Occipital lobe (tissue), 2 donors: ENCODE results near the gene C19orf73. TPM values are rescaled to one million over a fixed set of nuclear protein-coding genes. Genes with fewer than 3 reads are reported as not detected.
"Not testable (repeated sequence)": the region's sequence is repeated elsewhere in the genome, so short reads cannot be mapped to it uniquely, and the experiment has no call there.

Experiments
- DNase-seq: peaks from one replicate; lab custom pipeline; 2025; lab: John Stamatoyannopoulos, UW
- total RNA-seq: library from RNA; depleted of rRNA; stranded (reverse); fragments of >200 nt; gene quantifications from one replicate; pipeline ENCODE4 v1.2.3, GENCODE V29; 2014

Gene C19orf73
- total RNA-seq, 1 donor from 2014 or later = 0.47 TPM

- peak; percentile 80 for DNase-seq
Observed at GRCh38 chr19:49148784-49149651, 30.1 kb upstream of the C19orf73 start.

- DNase-seq = no peak
Observed at GRCh38 chr19:49148044-49148682, 29.2 kb upstream of the C19orf73 start.

- not testable (repeated sequence) for DNase-seq
Observed at GRCh38 chr19:49146408-49146770, 27.4 kb upstream of the C19orf73 start.

GRCh38 chr19:49145573-49146407 is 26.8 kb upstream of the C19orf73 start:
- peak; percentile 41 for DNase-seq

- DNase-seq = peak; percentile 84
Observed at GRCh38 chr19:49142866-49143335, 24.0 kb upstream of the C19orf73 start.

- DNase-seq = no peak
Observed at GRCh38 chr19:49141352-49141751, 22.4 kb upstream of the C19orf73 start.

- DNase-seq = no peak
Observed at GRCh38 chr19:49140951-49141350, 22.0 kb upstream of the C19orf73 start.

GRCh38 chr19:49136771-49137171 is 17.8 kb upstream of the C19orf73 start:
- DNase-seq = no peak

- DNase-seq = no peak
Observed at GRCh38 chr19:49135686-49136085, 16.7 kb upstream of the C19orf73 start.

- DNase-seq = no peak
Observed at GRCh38 chr19:49133621-49134454, 14.9 kb upstream of the C19orf73 start.

- DNase-seq = no peak
Observed at GRCh38 chr19:49132974-49133609, 14.1 kb upstream of the C19orf73 start.

- no peak for DNase-seq
Observed at GRCh38 chr19:49130325-49130724, 11.4 kb upstream of the C19orf73 start.

- no peak for DNase-seq
Observed at GRCh38 chr19:49129238-49129583, 10.3 kb upstream of the C19orf73 start.

GRCh38 chr19:49128545-49129237 is 9.7 kb upstream of the C19orf73 start:
- no peak for DNase-seq

GRCh38 chr19:49127674-49128544 is 9.0 kb upstream of the C19orf73 start:
- peak; percentile 97 for DNase-seq

GRCh38 chr19:49127225-49127624 is 8.3 kb upstream of the C19orf73 start:
- not testable (repeated sequence) for DNase-seq

- DNase-seq = no peak
Observed at GRCh38 chr19:49126575-49126974, 7.6 kb upstream of the C19orf73 start.

GRCh38 chr19:49125025-49125731 is 6.2 kb upstream of the C19orf73 start:
- no peak for DNase-seq
